ENCODE results near the gene TENM3.

The TENM3 gene

GRCh38 chr4:182679533-182679932 lies 436.3 kb downstream of the TENM3 start:
- TF ChIP-seq RARB (CRISPR knock-in tag; IDR thresholded peaks at IDR 0.05) (no peak), CSDC2 (CRISPR knock-in tag; IDR thresholded peaks at IDR 0.05) (no peak), ZFP30 (CRISPR knock-in tag; IDR thresholded peaks at IDR 0.05) (no peak), GLIS3 (CRISPR knock-in tag; IDR thresholded peaks at IDR 0.05) (no peak), ZC3H10 (CRISPR knock-in tag; IDR thresholded peaks at IDR 0.05) (no peak), TCF4 (CRISPR knock-in tag; IDR thresholded peaks at IDR 0.05; ENCODE audit: borderline replicate concordance) (no peak), BACH2 (CRISPR knock-in tag; IDR thresholded peaks at IDR 0.05; ENCODE audit: borderline replicate concordance) (no peak), ISL1 (CRISPR knock-in tag; IDR thresholded peaks at IDR 0.05) (no peak), ARNTL (CRISPR knock-in tag; IDR thresholded peaks at IDR 0.05; ENCODE audit: borderline replicate concordance, low read depth) (no peak), OSR1 (CRISPR knock-in tag; IDR thresholded peaks at IDR 0.05) (no peak), CREB5 (CRISPR knock-in tag; IDR thresholded peaks at IDR 0.05; ENCODE audit: low read depth) (no peak), ZNF8 (CRISPR knock-in tag; IDR thresholded peaks at IDR 0.05) (no peak), ZNF70 (CRISPR knock-in tag; IDR thresholded peaks at IDR 0.05) (no peak), ZNF565 (CRISPR knock-in tag; conservative IDR thresholded peaks at IDR 0.05; ENCODE audit: low read depth) (no peak), PPARA (CRISPR knock-in tag; IDR thresholded peaks at IDR 0.05; ENCODE audit: borderline replicate concordance) (no peak), ESRRG (CRISPR knock-in tag; IDR thresholded peaks at IDR 0.05) (no peak), PATZ1 (CRISPR knock-in tag; IDR thresholded peaks at IDR 0.05; ENCODE audit: borderline replicate concordance) (no peak)
- TF ChIP-seq, protein P1, sequence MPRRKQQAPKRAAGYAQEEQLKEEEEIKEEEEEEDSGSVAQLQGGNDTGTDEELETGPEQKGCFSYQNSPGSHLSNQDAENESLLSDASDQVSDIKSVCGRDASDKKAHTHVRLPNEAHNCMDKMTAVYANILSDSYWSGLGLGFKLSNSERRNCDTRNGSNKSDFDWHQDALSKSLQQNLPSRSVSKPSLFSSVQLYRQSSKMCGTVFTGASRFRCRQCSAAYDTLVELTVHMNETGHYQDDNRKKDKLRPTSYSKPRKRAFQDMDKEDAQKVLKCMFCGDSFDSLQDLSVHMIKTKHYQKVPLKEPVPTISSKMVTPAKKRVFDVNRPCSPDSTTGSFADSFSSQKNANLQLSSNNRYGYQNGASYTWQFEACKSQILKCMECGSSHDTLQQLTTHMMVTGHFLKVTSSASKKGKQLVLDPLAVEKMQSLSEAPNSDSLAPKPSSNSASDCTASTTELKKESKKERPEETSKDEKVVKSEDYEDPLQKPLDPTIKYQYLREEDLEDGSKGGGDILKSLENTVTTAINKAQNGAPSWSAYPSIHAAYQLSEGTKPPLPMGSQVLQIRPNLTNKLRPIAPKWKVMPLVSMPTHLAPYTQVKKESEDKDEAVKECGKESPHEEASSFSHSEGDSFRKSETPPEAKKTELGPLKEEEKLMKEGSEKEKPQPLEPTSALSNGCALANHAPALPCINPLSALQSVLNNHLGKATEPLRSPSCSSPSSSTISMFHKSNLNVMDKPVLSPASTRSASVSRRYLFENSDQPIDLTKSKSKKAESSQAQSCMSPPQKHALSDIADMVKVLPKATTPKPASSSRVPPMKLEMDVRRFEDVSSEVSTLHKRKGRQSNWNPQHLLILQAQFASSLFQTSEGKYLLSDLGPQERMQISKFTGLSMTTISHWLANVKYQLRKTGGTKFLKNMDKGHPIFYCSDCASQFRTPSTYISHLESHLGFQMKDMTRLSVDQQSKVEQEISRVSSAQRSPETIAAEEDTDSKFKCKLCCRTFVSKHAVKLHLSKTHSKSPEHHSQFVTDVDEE (CRISPR knock-in tag; IDR thresholded peaks at IDR 0.05): no peak
- TF ChIP-seq, protein P2, sequence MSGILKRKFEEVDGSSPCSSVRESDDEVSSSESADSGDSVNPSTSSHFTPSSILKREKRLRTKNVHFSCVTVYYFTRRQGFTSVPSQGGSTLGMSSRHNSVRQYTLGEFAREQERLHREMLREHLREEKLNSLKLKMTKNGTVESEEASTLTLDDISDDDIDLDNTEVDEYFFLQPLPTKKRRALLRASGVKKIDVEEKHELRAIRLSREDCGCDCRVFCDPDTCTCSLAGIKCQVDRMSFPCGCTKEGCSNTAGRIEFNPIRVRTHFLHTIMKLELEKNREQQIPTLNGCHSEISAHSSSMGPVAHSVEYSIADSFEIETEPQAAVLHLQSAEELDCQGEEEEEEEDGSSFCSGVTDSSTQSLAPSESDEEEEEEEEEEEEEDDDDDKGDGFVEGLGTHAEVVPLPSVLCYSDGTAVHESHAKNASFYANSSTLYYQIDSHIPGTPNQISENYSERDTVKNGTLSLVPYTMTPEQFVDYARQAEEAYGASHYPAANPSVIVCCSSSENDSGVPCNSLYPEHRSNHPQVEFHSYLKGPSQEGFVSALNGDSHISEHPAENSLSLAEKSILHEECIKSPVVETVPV (CRISPR knock-in tag; IDR thresholded peaks at IDR 0.05): no peak
- TF ChIP-seq, protein P3, sequence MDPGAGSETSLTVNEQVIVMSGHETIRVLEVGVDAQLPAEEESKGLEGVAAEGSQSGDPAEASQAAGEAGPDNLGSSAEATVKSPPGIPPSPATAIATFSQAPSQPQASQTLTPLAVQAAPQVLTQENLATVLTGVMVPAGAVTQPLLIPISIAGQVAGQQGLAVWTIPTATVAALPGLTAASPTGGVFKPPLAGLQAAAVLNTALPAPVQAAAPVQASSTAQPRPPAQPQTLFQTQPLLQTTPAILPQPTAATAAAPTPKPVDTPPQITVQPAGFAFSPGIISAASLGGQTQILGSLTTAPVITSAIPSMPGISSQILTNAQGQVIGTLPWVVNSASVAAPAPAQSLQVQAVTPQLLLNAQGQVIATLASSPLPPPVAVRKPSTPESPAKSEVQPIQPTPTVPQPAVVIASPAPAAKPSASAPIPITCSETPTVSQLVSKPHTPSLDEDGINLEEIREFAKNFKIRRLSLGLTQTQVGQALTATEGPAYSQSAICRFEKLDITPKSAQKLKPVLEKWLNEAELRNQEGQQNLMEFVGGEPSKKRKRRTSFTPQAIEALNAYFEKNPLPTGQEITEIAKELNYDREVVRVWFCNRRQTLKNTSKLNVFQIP (CRISPR knock-in tag; IDR thresholded peaks at IDR 0.05; ENCODE audit: borderline replicate concordance, low read depth): no peak
- no peak for ATAC-seq

DNA sequence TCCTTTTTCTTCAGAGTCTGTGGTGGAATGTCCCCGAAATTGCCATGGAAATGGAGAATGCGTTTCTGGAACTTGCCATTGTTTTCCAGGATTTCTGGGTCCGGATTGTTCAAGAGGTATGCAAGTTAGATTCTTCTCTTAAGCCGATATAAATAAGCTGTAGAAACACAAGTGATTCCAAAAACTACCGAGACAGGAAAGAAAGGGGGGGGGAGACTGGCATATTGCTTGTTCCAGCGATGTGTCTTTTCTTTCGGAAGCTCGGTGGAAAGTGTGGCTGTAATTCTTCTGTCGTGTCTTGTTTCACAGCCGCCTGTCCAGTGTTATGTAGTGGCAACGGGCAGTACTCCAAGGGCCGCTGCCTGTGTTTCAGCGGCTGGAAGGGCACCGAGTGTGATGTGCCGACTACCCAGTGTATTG lies 437.0 kb downstream of the TENM3 start:
- no peak for ATAC-seq
- no peak for TF ChIP-seq TCF4 (CRISPR knock-in tag; IDR thresholded peaks at IDR 0.05; ENCODE audit: borderline replicate concordance)
- TF ChIP-seq, protein P3 (CRISPR knock-in tag; IDR thresholded peaks at IDR 0.05; ENCODE audit: borderline replicate concordance, low read depth): no peak
- TF ChIP-seq ZC3H10 (CRISPR knock-in tag; IDR thresholded peaks at IDR 0.05): no peak
- no peak for TF ChIP-seq RARB (CRISPR knock-in tag; IDR thresholded peaks at IDR 0.05)
- TF ChIP-seq ZFP3 (CRISPR knock-in tag; IDR thresholded peaks at IDR 0.05): no peak
- no peak for TF ChIP-seq PATZ1 (CRISPR knock-in tag; IDR thresholded peaks at IDR 0.05; ENCODE audit: borderline replicate concordance)
- TF ChIP-seq CSDC2 (CRISPR knock-in tag; IDR thresholded peaks at IDR 0.05): no peak
- TF ChIP-seq ISL1 (CRISPR knock-in tag; IDR thresholded peaks at IDR 0.05): no peak
- TF ChIP-seq CREB5 (CRISPR knock-in tag; IDR thresholded peaks at IDR 0.05; ENCODE audit: low read depth): no peak
- TF ChIP-seq PPARA (CRISPR knock-in tag; IDR thresholded peaks at IDR 0.05; ENCODE audit: borderline replicate concordance): no peak
- TF ChIP-seq, protein P2 (CRISPR knock-in tag; IDR thresholded peaks at IDR 0.05): no peak
- no peak for TF ChIP-seq OSR1 (CRISPR knock-in tag; IDR thresholded peaks at IDR 0.05)
- no peak for TF ChIP-seq ESRRG (CRISPR knock-in tag; IDR thresholded peaks at IDR 0.05)
- TF ChIP-seq ZNF70 (CRISPR knock-in tag; IDR thresholded peaks at IDR 0.05): no peak
- TF ChIP-seq TOX (CRISPR knock-in tag; IDR thresholded peaks at IDR 0.05; ENCODE audit: borderline replicate concordance): no peak
- TF ChIP-seq SNAI2 (CRISPR knock-in tag; IDR thresholded peaks at IDR 0.05): no peak
